NCI-H524 (cell line): ENCODE data around the gene LIMK2.
"Not testable (repeated sequence)": the region's sequence is repeated elsewhere in the genome, so short reads cannot be mapped to it uniquely, and the experiment has no call there.

Source experiments
- DNase-seq, 2 experiments: peaks; one replicate each; lab custom pipeline; 2025; lab: John Stamatoyannopoulos, UW

Gene LIMK2

GRCh38 chr22:31211482-31211861 lies 626 bp upstream of the LIMK2 start:
- DNase-seq = no peak

GRCh38 chr22:31212783-31213629 lies 908 bp downstream of the LIMK2 start:
- no peak for DNase-seq

- DNase-seq = no peak
Observed at GRCh38 chr22:31215018-31215535, 3.0 kb downstream of the LIMK2 start.

- peak; percentile 21 to 58 for DNase-seq
Observed at GRCh38 chr22:31218565-31219262, 6.6 kb downstream of the LIMK2 start.

- DNase-seq = no peak
Observed at GRCh38 chr22:31221084-31221483, 9.0 kb downstream of the LIMK2 start.

GRCh38 chr22:31222736-31223135 lies 10.6 kb downstream of the LIMK2 start:
- no peak for DNase-seq

- DNase-seq = no peak
Observed at GRCh38 chr22:31223786-31224191, 11.7 kb downstream of the LIMK2 start.

GRCh38 chr22:31224691-31225090 lies 12.6 kb downstream of the LIMK2 start:
- DNase-seq = not testable (repeated sequence)

GRCh38 chr22:31227186-31227585 lies 15.1 kb downstream of the LIMK2 start:
- no peak for DNase-seq

- DNase-seq = peak; percentile 54 to 75
Observed at GRCh38 chr22:31229402-31230079, 17.4 kb downstream of the LIMK2 start.

GRCh38 chr22:31230155-31230870 lies 18.2 kb downstream of the LIMK2 start:
- no peak for DNase-seq

GRCh38 chr22:31230871-31231621 lies 18.9 kb downstream of the LIMK2 start:
- DNase-seq = peak; percentile 12 to 37

- DNase-seq = no peak
Observed at GRCh38 chr22:31233001-31233400, 20.9 kb downstream of the LIMK2 start.

GRCh38 chr22:31235081-31235480 lies 23.0 kb downstream of the LIMK2 start:
- no peak for DNase-seq

- DNase-seq = not testable (repeated sequence)
Observed at GRCh38 chr22:31236044-31236443, 23.9 kb downstream of the LIMK2 start.

GRCh38 chr22:31238057-31238456 lies 26.0 kb downstream of the LIMK2 start:
- DNase-seq = no peak

- no peak for DNase-seq
Observed at GRCh38 chr22:31239771-31240370, 27.8 kb downstream of the LIMK2 start.

- no peak for DNase-seq
Observed at GRCh38 chr22:31241200-31241599, 29.1 kb downstream of the LIMK2 start.

- DNase-seq = no peak
Observed at GRCh38 chr22:31241936-31242335, 29.8 kb downstream of the LIMK2 start.

GRCh38 chr22:31243339-31244045 lies 31.4 kb downstream of the LIMK2 start:
- DNase-seq = no peak
